ENCODE data around the gene MMP25.

The MMP25 gene

GRCh38 chr16:3045758-3046640, at the start of gene MMP25:
TSS of gene MMP25 (plus strand) at chr16:3046561. CDS start at chr16:3046918, 357 bp downstream.
- in situ Hi-C loops (cut with HindIII; ENCODE audit: low sequenced_read_pairs) = loop anchor here (5.0 kb wide), 2 partner anchors 51 to 106 kb away; partner anchors contain the start of gene ZSCAN10

- in situ Hi-C loops (cut with HindIII; ENCODE audit: low sequenced_read_pairs) = no loop called here
Observed at GRCh38 chr16:2999929-3000328, 46.4 kb upstream of the MMP25 start.

GRCh38 chr16:3000540-3000939, 45.8 kb upstream of the MMP25 start:
- in situ Hi-C loops (cut with HindIII; ENCODE audit: low sequenced_read_pairs) = no loop called here

- in situ Hi-C loops (cut with HindIII; ENCODE audit: low sequenced_read_pairs) = no loop called here
Observed at GRCh38 chr16:3001316-3001715, 45.0 kb upstream of the MMP25 start.

GRCh38 chr16:3003582-3004270, 42.6 kb upstream of the MMP25 start:
- in situ Hi-C loops (cut with HindIII; ENCODE audit: low sequenced_read_pairs) = no loop called here

- in situ Hi-C loops (cut with HindIII; ENCODE audit: low sequenced_read_pairs) = no loop called here
Observed at GRCh38 chr16:3004319-3004718, 42.0 kb upstream of the MMP25 start.

GRCh38 chr16:3004781-3005284, 41.5 kb upstream of the MMP25 start:
- in situ Hi-C loops (cut with HindIII; ENCODE audit: low sequenced_read_pairs) = no loop called here

GRCh38 chr16:3007059-3007956, 39.1 kb upstream of the MMP25 start:
- in situ Hi-C loops (cut with HindIII; ENCODE audit: low sequenced_read_pairs) = no loop called here

- in situ Hi-C loops (cut with HindIII; ENCODE audit: low sequenced_read_pairs) = no loop called here
Observed at GRCh38 chr16:3007957-3008689, 38.2 kb upstream of the MMP25 start.

GRCh38 chr16:3008690-3009037, 37.7 kb upstream of the MMP25 start:
- in situ Hi-C loops (cut with HindIII; ENCODE audit: low sequenced_read_pairs) = no loop called here

GRCh38 chr16:3009568-3010390, 36.6 kb upstream of the MMP25 start:
- in situ Hi-C loops (cut with HindIII; ENCODE audit: low sequenced_read_pairs) = no loop called here

GRCh38 chr16:3010510-3010909, 35.9 kb upstream of the MMP25 start:
- in situ Hi-C loops (cut with HindIII; ENCODE audit: low sequenced_read_pairs) = no loop called here

- in situ Hi-C loops (cut with HindIII; ENCODE audit: low sequenced_read_pairs) = no loop called here
Observed at GRCh38 chr16:3012246-3012645, 34.1 kb upstream of the MMP25 start.

GRCh38 chr16:3012828-3013420, 33.4 kb upstream of the MMP25 start, which contains the start of gene CLDN9:
TSS of gene CLDN9 (plus strand) at chr16:3012923. CDS start at chr16:3013363, 440 bp downstream.
- in situ Hi-C loops (cut with HindIII; ENCODE audit: low sequenced_read_pairs) = no loop called here

GRCh38 chr16:3013491-3013951, 32.8 kb upstream of the MMP25 start:
- in situ Hi-C loops (cut with HindIII; ENCODE audit: low sequenced_read_pairs) = no loop called here

GRCh38 chr16:3013998-3014690, 32.2 kb upstream of the MMP25 start:
- in situ Hi-C loops (cut with HindIII; ENCODE audit: low sequenced_read_pairs) = no loop called here

GRCh38 chr16:3014971-3015370, 31.4 kb upstream of the MMP25 start:
- in situ Hi-C loops (cut with HindIII; ENCODE audit: low sequenced_read_pairs) = no loop called here

- in situ Hi-C loops (cut with HindIII; ENCODE audit: low sequenced_read_pairs) = no loop called here
Observed at GRCh38 chr16:3015865-3016521, 30.4 kb upstream of the MMP25 start.

All from endothelial cell of hepatic sinusoid (primary cell).